DMS53 treated with DMSO at 0.1 percent for 48 hours (cell line): ENCODE measurements around the gene MRTFA.
A peak's percentile ranks its signal among the peaks of the same experiment; 100 is the strongest.
"Not testable (repeated sequence)": the region's sequence is repeated elsewhere in the genome, so short reads cannot be mapped to it uniquely, and the experiment has no call there.

ENCODE experiments used
- DNase-seq: peaks from one replicate; lab custom pipeline; 2025; ENCODE audit not compliant: unreplicated experiment; lab: John Stamatoyannopoulos, UW

Gene MRTFA

GRCh38 chr22:40660730-40661129 lies 24.2 kb upstream of the MRTFA start:
- DNase-seq = no peak

- DNase-seq = no peak
These were observed 22.6 kb upstream of the MRTFA start for GRCh38 chr22:40659166-40659565.

GRCh38 chr22:40656651-40657050 lies 20.1 kb upstream of the MRTFA start:
- DNase-seq = not testable (repeated sequence)

GRCh38 chr22:40655941-40656340 lies 19.4 kb upstream of the MRTFA start:
- DNase-seq = not testable (repeated sequence)

DNA sequence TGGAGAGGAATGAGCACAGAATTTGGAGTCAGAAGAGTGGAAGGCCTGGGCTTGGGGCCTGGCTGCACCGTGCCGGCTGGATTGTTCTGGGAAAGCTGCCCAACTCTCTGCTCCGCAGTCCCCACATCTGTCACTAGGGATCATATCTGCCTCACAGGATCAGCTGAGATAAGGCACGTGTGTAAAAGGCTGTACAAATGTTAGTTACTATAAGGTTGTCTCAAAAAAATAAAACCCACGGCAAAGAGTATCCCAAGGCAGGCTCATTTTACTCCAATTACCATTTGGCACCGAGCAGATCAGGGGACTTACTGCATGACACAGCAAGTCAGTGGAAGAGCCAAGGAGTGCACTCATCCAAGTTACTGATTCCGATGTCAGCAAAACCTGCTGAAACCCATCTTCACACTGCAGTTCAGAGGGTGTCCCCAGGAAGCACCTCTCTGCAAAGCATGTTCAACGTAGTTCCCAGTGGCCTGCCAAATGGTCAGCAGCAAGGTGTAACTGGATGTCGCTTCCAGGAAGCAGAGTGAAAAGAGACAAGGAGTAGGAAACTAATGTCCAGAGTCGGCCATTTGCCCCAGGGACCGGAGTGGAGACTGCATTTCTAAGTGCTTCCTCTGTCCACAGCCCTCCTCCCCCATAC lies 18.1 kb upstream of the MRTFA start:
- no peak for DNase-seq

GRCh38 chr22:40653361-40653760 lies 16.8 kb upstream of the MRTFA start:
- no peak for DNase-seq

- peak; percentile 86 for DNase-seq
These were observed 15.3 kb upstream of the MRTFA start for GRCh38 chr22:40651563-40652501.

DNA sequence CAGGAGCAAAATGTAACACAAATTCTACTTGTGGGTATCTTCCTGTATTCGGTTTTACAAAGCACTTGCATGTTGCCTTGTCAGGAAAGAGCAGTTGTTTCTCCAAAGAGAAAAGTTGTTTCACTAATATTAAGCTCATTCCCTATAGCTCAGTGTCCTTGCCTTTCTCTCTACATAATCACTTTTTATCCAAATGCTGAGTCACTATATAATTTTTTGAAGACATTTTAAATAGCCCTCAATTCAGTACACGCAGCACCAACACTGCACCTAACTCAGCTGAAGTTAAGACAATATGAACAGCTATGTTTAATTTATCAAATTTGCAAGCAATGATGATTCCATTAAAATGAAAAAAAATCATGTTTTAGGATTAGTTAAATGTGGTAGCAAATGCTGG lies 14.5 kb upstream of the MRTFA start:
- no peak for DNase-seq

- no peak for DNase-seq
These were observed 11.9 kb upstream of the MRTFA start for GRCh38 chr22:40648386-40648785.

DNA sequence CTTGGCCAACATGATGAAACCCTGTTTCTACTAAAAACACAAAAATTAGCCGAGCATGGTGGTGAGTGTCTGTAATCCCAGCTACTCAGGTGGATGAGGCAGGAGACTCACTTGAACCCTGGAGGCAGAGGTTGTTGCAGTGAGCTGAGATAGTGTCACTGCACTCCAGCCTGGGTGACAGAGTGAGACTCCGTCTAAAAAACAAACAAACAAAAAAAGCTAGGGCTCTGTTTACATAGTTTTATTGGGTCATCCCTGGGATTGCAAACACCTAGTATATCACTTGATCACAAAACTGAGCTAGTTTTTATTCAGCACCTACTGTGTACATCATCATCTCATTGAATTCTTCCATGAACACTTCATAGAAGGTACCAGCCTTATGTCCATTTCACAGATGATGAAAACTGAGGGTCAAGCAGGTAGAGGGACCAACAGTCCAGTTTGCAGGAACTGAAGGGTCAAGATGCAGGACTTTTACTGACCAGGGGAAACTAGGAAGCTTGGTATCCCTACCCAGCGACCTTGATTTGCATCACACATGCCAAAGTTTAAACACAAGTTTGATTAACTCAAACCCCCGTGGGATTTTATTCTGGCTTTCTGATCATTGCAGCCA lies 9.2 kb upstream of the MRTFA start:
- DNase-seq = no peak

- no peak for DNase-seq
These were observed 5.8 kb upstream of the MRTFA start for GRCh38 chr22:40642316-40642715.

DNA sequence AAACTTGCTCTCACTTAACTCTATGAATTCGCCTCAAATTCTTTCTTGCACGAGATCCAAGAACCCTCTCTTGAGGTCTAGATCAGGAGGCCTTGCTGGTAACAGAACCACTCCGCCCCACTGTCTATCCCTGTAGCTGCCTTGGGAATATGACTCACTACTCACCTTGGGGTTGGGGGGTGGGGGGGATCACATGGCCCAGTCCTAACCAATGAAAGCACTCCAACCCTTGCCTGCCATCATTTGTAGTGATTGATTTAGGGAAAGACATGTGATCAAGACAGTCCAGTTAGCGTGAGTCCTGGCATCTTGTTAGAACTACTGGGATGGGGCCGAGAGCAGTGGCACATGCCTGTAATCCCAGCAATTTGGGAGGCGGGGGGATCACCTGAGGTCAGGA lies 4.8 kb upstream of the MRTFA start:
- no peak for DNase-seq

GRCh38 chr22:40638261-40638660 lies 1.7 kb upstream of the MRTFA start:
- no peak for DNase-seq

DNA sequence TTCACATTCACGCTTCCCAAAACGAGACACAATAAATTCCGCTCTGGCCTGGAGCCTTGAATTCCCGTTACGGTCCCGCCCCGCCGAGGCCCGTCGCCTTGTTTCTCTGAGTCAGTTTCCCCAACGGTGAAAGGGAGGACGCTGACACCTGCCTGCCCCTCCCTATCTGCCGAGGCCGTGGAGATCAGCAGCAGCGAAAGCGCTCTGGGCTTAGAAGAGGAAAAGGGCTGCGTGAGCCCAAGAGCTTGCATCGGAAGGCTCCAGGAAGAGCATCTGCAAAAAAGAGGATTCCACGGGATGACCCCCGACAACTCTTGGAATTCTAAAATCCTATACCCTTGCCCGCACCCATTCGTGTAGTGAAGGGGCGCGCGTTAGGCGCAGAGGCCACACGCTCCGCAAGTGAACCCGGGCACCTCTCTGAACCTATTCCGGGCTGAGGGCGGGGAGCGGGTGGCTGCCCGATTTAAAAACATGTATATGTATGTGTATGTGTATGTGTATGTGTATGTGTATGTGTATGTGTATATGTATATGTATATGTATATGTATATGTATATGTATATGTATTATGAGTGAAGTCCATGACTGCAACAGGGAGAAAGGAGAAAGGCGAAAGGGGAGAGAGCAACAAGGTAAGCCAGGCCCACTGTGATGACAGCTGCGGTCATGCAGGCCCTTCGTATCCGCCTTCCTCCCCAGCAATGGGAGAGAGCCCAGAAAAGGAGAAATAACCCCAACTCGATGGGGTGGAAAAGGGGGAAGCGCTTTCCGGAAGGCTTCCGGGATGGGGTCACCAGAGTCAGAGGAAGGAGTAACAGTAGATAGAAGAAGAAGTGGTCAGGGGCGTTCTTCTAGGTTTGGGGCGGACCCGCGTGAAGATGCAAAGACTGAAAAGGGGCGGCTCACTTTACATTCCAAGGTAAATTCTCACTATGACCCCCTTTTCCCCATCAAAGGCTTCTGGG lies 948 bp upstream of the MRTFA start:
- DNase-seq = no peak

- no peak for DNase-seq
These were observed 559 bp downstream of the MRTFA start for GRCh38 chr22:40635940-40636379.

DNA sequence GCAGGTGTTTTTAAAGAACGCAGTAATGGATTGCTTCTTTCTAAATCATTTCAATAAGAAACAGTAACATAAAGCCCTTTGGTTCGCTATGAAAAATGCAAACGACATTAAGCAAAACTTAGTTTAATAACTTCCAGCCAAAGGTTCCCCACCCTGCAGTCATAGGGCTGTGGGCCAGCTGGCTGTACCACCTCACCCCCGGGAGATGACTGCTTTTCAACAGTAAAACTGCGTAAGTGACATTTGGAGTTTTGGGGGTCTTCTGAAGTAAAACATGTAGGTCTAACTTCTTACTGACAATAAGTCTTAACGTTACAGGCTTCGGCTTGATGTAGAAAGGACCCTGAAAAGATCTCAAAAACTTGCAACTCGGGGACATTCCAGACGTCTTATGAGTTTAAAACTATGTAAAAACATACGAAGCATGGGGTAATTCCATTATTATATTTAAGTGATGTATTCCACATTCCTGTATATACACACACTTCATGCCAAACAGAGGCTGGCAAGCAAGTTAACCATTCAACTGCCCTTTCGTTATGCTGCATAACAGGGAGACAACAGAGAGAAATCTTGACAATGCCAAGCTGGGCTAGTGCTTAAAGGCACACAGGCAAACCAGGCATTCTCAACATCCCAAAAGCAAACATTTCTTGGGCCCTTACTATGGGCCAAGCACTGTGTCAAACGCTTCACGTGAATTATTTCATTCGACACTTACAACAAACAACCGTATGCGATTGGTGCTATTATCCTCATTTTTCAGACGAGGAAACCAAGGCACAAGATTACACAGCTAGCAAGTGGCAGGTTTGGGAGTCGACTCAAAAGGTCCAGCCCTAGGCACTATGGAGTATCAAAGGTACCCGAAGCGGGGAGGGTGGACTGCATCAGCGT lies 1.2 kb downstream of the MRTFA start:
- no peak for DNase-seq

GRCh38 chr22:40634119-40634903 lies 2.2 kb downstream of the MRTFA start:
- no peak for DNase-seq

- no peak for DNase-seq
These were observed 3.5 kb downstream of the MRTFA start for GRCh38 chr22:40633036-40633435.

- DNase-seq = no peak
These were observed 4.6 kb downstream of the MRTFA start for GRCh38 chr22:40631925-40632324.
